Hindlimb muscle (tissue), 1 donor: ENCODE results near the gene BTG4. TPM values are rescaled to one million over a fixed set of nuclear protein-coding genes. Genes with fewer than 3 reads are reported as not detected.

Experiments used
- DNase-seq: peaks from one replicate; pipeline ENCODE4 v3.0.0-alpha.2; 2013
- polyA plus RNA-seq: library from polyadenylated mRNA; unstranded; fragments of 120-200 nt; gene quantifications from one replicate; pipeline ENCODE4 v1.2.1, GENCODE V29; 2013; ENCODE audit not compliant: insufficient read length

BTG4 gene
- polyA plus RNA-seq = not detected

- peak; percentile 6 for DNase-seq
Measured at GRCh38 chr11:111512296-111513239, at the start of gene BTG4. TSS of gene BTG4 (minus strand) at chr11:111512386. CDS start at chr11:111498776, 13,610 bp downstream.

GRCh38 chr11:111561791-111562325 is 49.7 kb upstream of the BTG4 start:
- DNase-seq = no peak

DNA sequence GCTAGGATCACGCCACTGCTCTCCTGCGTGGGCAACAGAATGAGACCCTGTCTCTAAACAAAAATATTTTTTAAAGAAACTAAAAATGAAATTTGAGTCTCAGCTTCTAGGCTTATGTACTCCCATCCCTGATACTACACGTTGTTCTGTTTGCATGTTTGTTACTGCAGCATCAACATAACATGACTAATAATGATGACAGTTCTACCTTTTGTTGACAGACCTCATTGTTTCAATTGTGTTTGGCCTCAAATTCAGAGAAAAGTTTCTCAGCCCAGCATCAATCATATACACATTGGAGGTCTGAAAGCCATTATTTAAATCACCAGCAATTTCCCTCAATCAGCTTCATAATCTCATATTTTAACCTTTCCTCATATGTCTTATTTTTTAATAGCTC is 49.1 kb upstream of the BTG4 start:
- no peak for DNase-seq

- DNase-seq = no peak
Measured at GRCh38 chr11:111560800-111561199, 48.6 kb upstream of the BTG4 start.

DNA sequence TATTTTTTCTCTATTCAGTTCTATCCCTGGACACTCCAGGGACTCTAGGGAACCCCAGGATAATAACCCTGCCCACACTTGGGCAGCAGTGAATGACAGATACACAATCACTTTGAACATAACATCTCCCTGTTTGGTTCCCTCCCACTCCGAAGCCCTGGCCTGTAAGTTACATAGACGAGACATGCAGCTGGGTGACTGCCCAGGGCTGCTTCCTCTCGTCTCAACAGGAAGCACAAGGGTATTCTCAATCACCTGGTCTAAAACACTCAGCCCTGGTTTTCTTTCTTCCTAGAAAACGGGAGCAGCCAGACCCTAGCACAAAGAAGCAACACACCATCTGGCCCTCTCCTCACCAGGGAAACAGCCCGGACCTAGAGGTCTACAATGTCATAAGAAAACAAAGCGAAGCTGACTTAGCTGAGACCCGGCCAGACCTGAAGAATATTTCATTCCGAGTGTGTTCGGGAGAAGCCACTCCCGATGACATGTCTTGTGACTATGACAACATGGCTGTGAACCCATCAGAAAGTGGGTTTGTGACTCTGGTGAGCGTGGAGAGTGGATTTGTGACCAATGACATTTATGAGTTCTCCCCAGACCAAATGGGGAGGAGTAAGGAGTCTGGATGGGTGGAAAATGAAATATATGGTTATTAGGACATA is 47.7 kb upstream of the BTG4 start:
- DNase-seq = no peak

GRCh38 chr11:111557425-111558111 is 45.4 kb upstream of the BTG4 start:
- no peak for DNase-seq

DNA sequence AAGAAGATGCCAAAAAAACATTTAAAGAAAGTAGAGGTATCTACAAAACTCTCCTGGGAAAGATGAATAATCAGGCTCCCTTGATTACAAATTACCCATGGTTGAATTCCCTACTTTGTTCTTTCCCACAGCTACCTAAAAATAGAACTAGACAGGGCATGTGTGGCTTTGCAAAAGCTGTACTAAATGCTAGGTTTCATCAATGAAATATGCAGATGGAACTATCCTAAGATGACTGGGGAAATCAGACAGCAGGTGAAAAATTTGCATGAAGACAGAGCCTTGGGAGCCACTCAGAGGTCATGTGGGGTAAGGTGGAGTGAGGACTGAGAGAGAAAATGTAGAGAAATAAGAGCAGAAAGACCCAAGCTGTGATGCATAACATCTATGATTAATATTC is 43.1 kb upstream of the BTG4 start:
- no peak for DNase-seq

DNA sequence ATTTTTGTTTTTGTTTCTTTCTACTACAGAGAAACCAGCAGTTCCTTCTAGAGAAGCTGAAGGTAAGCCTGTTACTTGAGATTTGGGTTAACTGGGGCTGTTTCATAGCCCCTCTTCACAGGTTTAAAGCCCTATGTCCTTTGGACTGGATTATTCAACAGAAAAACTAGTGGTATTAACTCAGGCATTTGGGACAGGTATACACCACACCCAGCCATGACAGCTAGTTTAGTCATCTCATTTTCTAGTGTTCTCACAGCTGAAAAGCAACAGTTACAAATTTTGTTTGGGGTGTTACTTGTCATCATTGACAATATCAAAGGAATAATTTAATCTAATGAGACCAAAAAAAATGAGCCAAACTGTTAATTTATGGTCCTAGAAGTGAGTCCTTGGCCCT is 42.3 kb upstream of the BTG4 start:
- no peak for DNase-seq

DNA sequence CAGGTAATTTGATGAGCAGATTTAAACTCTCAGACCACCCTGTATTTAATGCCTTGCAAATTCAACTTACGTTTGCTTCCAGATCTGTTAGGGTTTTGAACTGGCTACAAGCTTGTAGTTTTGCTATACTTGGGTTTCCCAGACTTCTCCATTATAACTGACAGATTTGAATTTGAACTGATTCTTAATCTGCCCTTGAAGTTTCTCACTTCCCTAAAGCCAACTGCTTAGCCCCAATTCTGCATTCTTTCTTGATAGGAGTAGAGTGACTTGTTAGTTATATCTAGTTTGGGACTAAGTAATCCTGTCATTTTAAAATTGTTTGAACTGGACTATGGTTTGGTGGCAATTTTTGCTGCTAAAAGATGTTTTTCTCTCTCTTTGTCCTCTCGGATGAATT is 38.1 kb upstream of the BTG4 start:
- DNase-seq = no peak

DNA sequence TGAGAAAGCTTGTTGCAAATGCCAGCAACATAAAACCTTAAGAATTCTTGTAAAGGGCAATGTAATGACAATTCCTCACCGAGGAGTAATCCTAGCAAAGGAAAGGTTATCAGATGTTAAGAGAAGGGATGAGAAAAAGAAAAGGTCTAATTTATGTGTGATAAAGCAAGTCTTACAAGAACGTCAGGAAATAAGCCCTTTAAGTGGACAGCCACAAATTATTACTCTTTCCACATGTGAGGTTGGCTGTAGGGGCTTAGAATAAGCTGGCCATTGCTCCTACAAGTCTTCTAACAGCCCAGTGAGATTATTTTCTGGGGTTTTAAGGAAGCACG is 37.6 kb upstream of the BTG4 start:
- no peak for DNase-seq

DNA sequence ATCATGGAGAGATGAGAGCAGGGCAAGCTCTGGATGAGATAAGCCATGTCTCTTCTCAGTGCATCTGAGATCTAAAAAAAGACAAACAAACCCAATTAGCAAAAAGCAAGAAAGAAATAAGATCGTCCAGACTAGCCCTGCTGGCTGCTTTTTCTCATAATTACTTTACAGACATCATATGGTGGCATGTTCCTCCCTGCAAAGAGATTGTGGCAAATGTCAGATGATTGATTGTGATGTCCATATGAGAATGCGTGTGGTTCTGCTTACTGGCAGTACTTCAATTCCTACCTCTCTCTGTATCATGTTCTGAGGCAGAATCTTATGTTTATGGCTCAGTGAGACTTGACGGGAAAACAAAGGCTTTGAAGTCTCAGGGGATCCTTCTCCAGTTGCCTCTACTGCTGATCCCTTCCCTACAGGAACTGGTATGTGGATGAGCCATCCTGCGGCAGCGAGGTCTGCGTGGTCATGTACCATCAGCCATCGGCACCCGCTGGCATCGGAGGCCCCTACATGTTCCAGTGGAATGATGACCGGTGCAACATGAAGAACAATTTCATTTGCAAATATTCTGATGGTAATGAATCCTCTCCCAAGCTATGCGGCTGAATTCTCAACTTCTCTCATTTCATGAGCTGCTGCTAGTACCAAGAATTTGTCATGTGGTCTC is 37.1 kb upstream of the BTG4 start:
- DNase-seq = no peak

DNA sequence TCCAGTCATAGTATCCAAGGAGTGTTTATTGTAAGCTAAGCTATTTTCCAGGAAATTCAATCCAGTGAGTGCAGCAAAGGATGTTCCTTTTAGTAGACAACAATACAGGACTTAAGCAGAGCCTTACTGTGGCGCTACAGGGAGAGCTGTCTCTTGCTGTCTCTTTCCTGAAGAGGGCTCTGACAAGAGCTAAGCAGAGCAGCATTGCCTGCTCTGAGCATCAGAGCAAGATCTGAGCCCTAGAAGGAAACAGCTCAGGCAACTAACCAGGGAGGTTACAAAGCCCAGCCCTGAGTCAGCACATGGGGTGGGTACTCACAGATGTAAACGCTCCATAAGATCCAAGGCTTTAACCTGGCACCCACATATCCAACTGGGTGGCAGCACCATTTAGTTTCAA is 36.3 kb upstream of the BTG4 start:
- DNase-seq = no peak

- DNase-seq = no peak
Measured at GRCh38 chr11:111542606-111543275, 30.6 kb upstream of the BTG4 start.

GRCh38 chr11:111541254-111542061 is 29.3 kb upstream of the BTG4 start:
- DNase-seq = peak; percentile 58

DNA sequence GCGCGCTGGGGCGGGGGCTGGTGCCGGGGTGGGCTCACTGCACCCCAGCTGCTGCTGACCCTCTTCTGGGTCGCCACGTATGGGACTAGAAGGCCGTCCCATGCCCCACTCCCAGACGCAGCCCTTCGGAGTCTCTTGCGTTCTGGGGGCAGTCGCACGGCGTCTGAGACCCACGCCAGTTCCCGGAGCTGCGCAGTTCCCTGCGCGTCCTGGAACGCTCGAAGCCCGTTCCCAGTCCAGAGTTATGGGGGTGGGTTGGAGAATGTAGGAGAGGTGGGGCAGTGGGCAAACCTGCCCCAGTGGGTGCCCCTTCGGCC is 28.7 kb upstream of the BTG4 start:
- DNase-seq = peak; percentile 36

DNA sequence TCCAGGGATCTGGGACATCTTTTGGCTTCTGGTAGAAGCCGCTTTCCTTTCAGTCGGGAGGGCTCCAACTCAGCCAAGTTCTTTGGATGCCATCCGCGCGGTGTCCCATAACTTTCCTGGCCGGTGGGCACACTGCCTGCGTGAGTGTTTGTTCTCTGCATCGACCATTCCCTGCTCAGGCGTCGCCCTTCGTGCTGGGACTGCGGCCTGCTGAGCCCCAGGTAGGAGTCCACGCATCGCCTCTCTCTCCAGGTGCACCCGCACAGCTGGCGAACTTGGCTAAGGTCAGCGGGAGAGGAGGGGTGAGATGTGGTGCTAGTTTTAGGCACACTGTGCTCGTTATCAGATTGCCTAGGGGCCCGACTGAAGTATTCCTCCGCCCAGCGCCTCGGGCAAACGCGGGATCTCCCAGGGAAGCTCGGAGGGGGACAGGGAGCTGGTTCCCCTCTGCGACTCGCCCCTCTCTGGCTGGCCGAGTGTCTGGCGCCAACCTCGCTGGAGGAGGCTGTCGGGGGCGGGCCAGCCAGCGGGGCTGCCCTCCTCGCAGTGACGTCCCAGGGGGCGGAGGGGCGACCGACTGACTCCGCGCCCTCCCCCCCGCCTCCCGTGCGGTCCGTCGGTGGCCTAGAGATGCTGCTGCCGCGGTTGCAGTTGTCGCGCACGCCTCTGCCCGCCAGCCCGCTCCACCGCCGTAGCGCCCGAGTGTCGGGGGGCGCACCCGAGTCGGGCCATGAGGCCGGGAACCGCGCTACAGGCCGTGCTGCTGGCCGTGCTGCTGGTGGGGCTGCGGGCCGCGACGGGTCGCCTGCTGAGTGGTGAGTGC is 28.1 kb upstream of the BTG4 start, which contains the start of gene LAYN:
Gene LAYN (plus strand): TSS at position 607 of the 823 bp plus-strand sequence. CDS start 124 bp downstream, at position 731.
- peak; percentile 61 for DNase-seq

DNA sequence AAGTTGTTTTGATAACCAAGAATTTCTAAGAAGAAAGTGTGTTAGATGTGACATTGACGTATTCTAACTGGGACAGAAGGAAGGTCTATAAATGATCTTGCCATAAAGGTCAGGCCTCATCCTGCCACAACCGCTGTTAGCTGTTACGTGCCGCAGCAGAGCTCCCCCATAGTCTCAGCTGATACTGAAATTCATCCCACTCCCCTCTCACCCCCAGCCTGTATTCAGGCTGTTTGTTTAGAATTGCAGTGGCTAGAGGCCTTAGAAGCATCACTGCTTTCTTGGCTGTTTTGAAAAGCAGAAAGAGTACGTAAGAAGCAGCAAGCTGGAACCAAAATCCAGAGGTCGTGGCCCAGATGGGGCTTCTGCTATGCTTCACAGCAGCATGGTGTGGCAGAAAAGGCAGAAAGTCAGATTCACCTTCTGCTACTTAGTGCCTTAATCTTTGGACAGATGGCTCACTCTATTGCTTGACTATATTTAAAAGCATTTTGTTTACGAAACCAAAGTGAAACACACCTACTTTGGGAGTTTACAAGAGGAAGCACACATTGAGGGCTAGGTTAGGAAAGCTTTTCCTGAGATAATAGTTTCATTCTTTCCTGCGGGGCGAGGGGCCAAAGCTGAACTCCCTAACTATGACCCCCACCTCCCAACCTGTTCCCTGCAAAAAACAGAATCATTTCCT is 27.4 kb upstream of the BTG4 start:
- no peak for DNase-seq

DNA sequence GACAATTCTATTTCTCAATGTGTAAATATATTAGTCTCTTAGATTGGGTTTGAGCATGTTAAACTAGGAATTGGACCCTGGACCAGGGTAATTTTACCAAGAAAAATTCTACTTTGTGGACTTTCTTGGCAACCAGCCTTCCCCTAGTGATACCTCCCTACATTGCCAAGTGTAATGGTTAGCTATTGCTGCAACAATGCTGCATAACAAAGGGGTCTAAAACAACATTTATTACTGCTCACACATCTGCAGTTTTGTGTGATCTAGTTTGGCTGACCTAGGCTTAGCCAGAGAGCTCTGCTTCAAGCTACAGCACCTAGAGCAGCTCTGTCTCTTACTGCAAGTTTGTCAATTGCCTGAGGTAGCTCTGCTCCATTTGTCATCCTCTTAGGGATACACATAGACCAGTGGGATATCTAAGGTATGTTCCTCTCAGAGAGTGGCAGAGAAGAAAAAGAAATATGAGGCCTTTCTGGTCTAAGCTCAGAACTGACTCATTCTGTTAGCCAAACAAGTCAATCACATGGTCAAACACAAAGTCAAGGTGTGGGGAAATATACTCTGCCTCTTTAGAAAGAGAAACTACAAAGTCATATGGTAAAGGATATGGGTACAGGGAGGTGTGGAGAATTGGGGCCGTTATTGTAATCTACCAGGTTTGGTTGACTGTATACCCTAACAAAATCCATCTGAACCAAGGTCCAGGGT is 26.4 kb upstream of the BTG4 start:
- DNase-seq = no peak

DNA sequence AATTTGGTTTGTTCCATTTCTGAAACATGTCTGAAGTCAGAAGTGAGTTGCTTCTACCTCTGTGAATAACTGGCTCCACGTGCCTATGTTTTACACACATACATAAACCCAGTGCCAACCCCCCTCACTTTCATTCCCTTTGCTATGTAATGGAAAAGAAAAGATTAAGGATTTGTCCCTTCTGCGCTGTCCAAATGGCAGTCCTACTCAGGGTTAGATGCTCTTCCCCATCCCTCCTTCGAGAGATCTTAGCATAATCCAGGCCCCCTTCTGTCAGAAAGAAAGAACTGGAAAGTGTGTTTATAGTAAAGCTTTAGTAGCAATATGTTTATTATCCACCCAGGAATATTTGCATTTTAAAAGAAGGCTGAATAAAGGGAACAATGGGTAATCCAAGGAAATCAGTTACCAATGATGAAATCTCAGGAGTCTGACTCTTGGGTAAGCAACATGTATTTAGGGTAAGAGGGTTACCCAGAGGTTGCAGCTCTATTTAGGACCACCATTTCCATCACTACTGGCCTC is 25.2 kb upstream of the BTG4 start:
- no peak for DNase-seq
